Spleen (tissue), 7 donors: Measurements from ENCODE around the gene SLC36A3.

Experiments used
- CTCF ChIP-seq, 11 experiments: fragments of 200-600 bp in 7 of 11; fragments of 450-650 bp in 4 of 11; sonication (generic) in 4 of 11; IDR thresholded peaks in 8 of 11; conservative IDR thresholded peaks in 3 of 11; 1 replicate in 7 of 11; 2 replicates in 4 of 11; pipeline versions ENCODE4 v1.4.0 to v1.8.0; 2016 to 2021; ENCODE audit warnings: antibody characterized with exemption in 11 of 11, inconsistent platforms in 4 of 11, mild to moderate bottlenecking in 1 of 11
- POLR2AphosphoS5 ChIP-seq, 3 donors: sonication (generic); formaldehyde crosslinking; IDR thresholded peaks; one replicate each; pipeline ENCODE4 v1.5.1; 2017; ENCODE audit warnings: antibody characterized with exemption in 3 of 3
- donor health status: DM: no; HTN: no; CAD: no; lungs with moderate emphysema.
- donor health status: DM: no; HTN: no; CAD: no.
- donor health status: DM: no; HTN: no; CAD: no.

- TF ChIP-seq CTCF (IDR thresholded peaks at IDR 0.05 in 8 of 11, conservative IDR thresholded peaks at IDR 0.05 in 3 of 11) (no peak), POLR2AphosphoS5 (IDR thresholded peaks at IDR 0.05) (no peak)
Observed at GRCh38 chr5:151285683-151286082, 17.9 kb downstream of the SLC36A3 start.
